Measurements from ENCODE around the gene STK17B.
A peak's percentile ranks its signal among the peaks of the same experiment; 100 is the strongest.
"Not testable (repeated sequence)": the region's sequence is repeated elsewhere in the genome, so short reads cannot be mapped to it uniquely, and the experiment has no call there.

Gene STK17B

DNA sequence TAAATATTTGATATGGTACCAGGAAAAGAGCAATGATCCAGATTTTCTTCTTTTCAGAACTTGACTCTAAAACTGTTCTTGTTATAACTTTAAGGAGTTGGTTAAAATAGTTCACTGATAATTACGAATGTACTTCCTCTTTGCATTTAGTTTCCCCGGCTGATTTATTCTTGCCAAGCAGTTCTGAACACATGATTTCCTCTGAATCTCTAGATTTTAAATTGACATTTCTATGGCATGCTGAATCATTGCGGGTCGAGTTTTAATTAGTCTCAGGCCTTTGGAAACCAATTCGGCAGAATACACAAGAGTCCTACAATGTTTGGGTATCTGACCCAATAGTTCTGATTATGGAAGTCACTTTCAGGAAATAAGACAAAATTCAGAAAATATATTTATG is 65.4 kb downstream of the STK17B start:
- DNase-seq, result peak; percentile 35

- DNase-seq, result no peak
Observed at GRCh38 chr2:196104066-196104465, 67.3 kb downstream of the STK17B start.

GRCh38 chr2:196103626-196104025 is 67.8 kb downstream of the STK17B start:
- no peak for DNase-seq

DNA sequence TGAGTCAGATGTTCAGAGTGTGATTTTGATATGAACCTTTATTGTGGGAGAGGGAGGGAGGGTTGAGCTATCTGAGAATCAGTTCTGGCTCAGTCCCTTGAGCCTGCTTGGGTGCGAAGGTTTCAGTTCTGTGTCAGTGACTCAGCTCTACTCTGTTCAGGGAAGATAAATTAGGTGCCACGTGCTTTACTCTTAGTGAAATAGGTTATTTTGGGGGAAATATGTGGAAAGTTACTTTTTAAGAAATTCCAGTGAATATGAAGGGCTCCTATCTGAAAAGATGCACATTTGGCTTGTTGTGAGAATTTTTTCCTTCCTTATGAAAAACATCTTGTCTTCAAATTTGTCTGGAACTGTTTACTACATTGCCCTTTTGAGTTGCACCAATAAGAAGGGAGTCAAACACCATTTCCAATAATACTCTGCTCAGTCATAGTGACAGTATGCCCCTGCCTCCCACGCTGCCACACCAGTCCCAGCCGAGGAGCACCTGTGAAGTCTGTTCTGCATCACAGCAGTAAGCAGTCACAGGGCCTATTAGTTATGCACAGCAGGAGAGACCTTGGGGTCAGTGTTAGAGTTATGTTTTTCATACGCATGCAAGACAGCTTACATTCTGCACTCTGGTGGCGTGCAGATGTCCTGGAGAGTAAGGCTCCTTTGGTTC is 69.9 kb downstream of the STK17B start:
- no peak for DNase-seq

GRCh38 chr2:196099916-196100315 is 71.5 kb downstream of the STK17B start:
- DNase-seq, result no peak

DNA sequence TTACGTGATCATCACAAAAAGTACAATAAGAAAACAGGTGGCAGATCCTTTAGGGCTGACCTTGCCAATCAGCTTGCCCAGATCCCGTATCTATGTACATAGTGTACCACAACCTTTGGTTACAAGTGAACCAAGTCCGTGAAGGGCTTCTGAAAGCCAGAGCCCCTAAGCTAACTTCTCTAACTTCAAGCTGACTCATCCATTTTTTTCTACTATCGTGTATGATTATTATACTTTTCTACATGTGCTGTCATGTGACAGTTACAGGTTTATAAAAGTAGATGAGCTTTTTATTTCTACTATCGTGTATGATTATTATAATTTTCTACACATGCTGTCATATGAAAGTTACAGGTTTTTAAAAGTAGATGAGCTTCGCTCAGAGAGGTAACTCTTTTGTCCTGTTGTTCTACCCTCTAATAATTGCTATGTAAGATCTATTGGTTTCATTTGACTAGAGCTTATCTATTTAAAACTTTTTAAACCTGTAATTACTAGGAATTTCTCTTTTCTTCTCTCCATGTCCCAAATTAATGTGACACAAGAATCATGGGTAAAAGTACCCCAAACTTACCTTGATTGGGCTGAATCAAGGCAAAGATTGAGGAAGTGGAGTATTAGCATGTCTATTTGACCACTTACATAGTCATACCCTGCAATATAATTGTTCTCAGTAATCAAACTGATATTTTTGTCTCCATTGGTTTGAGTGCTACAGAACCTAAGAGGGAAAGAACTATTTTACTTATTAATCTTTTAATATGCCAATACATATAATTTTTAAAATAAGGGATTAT is 73.3 kb downstream of the STK17B start:
- DNase-seq, result no peak

DNA sequence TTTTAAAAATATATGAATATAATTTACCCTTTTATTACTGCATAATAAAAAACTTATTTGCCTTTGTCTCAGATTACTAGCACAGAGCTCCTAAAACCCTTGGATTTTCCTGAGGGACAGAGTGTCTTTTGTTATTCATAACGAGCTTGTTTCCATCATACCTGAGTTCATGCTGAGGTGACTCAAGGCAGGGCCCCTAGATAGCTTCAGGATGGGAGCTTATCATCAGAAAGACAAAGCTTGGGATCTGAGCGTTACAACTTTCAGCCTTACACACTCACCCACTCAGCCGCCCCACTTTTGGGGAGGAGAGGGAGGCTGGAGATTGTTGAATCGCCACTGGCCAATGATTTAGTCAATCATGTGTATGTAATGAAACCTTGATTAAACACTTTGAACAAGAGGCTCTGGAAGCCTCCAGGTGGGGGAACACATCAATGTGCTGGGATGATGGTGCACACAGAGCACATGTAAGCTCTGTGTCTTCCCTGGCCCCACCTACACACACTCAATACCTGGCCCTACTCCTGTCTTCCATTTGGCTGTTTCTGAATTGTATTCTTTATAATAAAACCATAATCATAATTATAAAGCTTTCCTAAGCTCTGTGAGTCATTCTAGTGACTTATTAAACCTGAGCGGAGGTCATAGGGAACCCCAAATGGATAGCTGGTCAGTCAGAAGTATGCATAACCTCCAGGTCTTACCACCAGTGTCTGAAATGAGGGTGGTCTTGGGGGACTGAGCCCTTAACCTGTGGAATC is 74.2 kb downstream of the STK17B start:
- DNase-seq, result no peak

DNA sequence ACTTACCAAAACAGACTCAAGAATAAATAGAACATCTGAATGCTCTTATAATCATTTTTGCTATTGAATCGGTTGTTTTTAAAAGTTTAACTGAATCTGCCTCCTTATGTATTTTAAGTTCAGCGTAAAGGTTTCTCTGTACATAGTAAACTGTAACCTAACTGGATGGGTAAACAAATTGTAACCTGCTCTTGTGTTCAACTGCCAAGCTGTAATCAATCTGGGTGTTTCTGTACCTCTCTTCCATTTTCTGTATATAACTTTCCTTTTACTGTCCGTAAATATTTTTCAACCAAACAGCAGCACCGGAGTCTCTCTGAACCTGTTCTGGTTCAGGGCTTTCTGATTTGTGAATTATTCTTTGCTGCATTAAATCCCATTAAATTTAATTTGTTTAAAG is 75.1 kb downstream of the STK17B start:
- no peak for DNase-seq

DNA sequence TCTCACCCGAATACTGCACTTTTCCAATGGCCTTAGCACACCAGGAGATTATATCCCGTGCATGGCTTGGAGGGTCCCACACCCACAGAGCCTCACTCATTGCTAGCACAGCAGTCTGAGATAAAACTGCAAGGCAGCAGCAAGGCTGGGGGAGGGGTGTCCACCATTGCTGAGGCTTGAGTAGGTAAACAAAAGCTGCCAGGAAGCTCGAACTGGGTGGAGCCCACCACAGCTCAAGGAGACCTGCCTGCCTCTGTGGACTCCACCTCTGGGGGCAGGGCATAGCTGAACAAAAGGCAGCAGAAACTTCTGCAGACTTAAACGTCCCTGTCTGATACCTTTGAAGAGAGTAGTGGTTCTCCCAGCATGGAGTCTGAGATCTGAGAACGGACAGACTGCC is 81.9 kb downstream of the STK17B start:
- not testable (repeated sequence) for DNase-seq

DNA sequence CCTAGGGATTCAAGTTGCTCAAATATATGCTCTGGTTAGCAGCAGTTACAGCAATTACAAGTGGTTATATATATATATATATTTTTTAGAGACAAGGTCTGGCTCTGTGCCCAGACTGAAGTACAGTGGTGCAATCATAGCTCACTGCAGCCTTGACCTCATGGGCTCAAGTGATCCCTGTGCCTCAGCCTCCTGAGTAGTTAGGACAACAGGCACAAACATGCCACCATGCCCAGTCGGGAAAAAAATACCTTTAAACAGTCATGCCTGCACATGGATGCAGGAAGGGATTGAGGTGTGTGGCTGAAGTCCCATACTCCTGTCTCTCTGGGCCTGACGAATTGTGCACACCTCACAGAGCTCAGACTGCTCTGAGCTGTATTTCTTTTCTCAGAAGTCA is 83.2 kb downstream of the STK17B start:
- no peak for DNase-seq

- DNase-seq, result no peak
Observed at GRCh38 chr2:196086517-196087368, 84.6 kb downstream of the STK17B start.

DNA sequence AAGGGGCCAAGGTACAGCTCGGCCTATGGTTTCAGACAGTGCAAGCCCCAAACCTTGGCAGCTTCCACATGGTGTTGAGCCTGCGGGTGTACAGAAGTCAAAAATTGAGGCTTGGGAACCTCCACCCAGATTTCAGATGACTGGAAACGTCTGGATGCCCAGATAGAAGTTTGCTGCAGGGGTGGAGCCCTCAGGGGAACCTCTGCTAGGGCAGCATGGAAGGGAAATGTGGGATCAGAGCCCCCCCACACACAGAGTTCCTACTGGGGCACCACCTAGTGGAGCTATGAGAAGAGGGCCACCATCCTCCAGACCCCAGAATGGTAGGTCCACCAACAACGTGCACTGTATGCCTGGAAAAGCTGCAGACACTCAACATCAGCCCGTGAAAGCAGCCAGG is 87.8 kb downstream of the STK17B start:
- DNase-seq, result no peak

Measured in KG1 (cell line).